ENCODE measurements around the gene SLU7. TPM values are rescaled to one million over a fixed set of nuclear protein-coding genes. Genes with fewer than 3 reads are reported as not detected.

Gene SLU7
- total RNA-seq, 1 donor from 2014 or later = 53.1 TPM

GRCh38 chr5:160421625-160422258 is 2.9 kb upstream of the SLU7 start, which contains the start of gene PTTG1:
TSS of gene PTTG1 (plus strand) at chr5:160421855. CDS start at chr5:160422313, 458 bp downstream.
- DNase-seq (ENCODE audit: low spot score) = peak; percentile 93
- H3K4me1 Mint-ChIP-seq (ENCODE audit: unreplicated experiment) = peaks cover 32% of the 10 kb centered on the region
- TF ChIP-seq, protein P1, sequence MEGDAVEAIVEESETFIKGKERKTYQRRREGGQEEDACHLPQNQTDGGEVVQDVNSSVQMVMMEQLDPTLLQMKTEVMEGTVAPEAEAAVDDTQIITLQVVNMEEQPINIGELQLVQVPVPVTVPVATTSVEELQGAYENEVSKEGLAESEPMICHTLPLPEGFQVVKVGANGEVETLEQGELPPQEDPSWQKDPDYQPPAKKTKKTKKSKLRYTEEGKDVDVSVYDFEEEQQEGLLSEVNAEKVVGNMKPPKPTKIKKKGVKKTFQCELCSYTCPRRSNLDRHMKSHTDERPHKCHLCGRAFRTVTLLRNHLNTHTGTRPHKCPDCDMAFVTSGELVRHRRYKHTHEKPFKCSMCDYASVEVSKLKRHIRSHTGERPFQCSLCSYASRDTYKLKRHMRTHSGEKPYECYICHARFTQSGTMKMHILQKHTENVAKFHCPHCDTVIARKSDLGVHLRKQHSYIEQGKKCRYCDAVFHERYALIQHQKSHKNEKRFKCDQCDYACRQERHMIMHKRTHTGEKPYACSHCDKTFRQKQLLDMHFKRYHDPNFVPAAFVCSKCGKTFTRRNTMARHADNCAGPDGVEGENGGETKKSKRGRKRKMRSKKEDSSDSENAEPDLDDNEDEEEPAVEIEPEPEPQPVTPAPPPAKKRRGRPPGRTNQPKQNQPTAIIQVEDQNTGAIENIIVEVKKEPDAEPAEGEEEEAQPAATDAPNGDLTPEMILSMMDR (IDR thresholded peaks at IDR 0.05; ENCODE audit: unreplicated experiment) = no peak
- peaks cover 11% of the 10 kb centered on the region for H3K27me3 Mint-ChIP-seq (ENCODE audit: unreplicated experiment)
- peak within 1 kb of the TSS; percentile 94 for H3K4me3 Mint-ChIP-seq (ENCODE audit: unreplicated experiment)
- H3K9me3 Mint-ChIP-seq (ENCODE audit: unreplicated experiment) = no peaks in the 10 kb centered on the region
- H3K36me3 Mint-ChIP-seq (ENCODE audit: low read depth, unreplicated experiment) = no peaks in the 10 kb centered on the region
- peak within 1 kb of the TSS; percentile 62 for H3K27ac Mint-ChIP-seq (ENCODE audit: unreplicated experiment)

DNA sequence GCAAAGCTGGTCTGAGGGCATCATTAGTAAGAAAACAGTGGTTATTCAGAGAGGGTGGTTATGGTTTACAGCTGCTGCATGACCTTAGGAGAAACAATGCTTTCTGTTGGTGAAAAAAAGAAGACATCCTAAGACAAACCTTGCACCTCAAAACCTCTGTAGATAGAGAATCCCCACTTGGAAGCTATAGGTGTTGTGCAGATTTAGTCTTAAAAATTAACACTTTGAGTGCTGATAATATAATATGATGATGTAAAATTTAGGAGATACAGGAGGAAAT is 1.4 kb upstream of the SLU7 start:
- no peak for DNase-seq (ENCODE audit: low spot score)

DNA sequence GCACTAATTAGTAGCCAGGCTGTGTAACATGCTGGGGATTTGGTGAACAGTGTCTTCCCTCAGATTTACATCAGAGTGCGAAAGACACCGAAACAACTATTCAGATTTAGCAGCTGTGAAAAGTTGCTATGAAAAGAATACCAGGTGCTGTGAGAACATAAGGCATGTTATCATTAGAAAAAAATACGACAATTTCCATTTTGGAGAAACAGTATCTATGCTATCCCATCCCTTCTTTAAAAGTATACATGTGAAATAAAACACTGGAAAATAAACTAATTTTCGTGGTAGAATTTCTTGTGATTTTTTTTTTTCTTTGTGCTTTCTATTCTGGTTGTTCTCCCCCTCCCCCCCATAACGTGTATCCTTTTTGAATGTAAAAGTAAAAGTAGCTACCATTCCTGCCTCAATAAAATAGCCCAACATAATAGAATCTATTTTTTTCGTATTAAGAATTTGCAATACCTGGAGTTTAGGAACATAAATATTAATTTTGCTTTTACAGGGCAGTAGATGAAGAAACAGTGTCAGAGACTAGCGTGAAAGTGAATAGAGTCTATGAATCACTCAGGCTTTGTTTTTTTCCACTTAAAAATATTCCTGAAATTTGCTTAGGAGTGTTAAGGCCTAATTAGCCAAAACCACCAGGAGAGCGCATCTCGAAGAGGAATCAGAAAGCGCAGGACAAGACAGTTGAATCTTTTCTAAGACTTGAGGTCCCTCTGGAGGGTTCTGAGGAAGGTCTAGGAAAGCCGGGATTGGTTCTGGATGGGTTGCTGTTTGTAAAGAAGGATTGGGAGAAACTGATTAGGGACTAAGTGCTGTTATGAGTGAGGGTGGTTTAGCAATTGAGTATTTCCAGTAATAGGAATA is 813 bp upstream of the SLU7 start:
- TF ChIP-seq, protein P1 (IDR thresholded peaks at IDR 0.05; ENCODE audit: unreplicated experiment) = no peak

More for the DNA sequence above, 1.4 kb upstream of the SLU7 start:
- Mint-ChIP-seq H3K4me1 (ENCODE audit: unreplicated experiment) (peaks cover 32% of the 10 kb centered on the region), H3K4me3 (ENCODE audit: unreplicated experiment) (peak overlapping the region; percentile 7), H3K9me3 (ENCODE audit: unreplicated experiment) (no peaks in the 10 kb centered on the region), H3K27me3 (ENCODE audit: unreplicated experiment) (peaks cover 11% of the 10 kb centered on the region), H3K36me3 (ENCODE audit: low read depth, unreplicated experiment) (no peaks in the 10 kb centered on the region), H3K27ac (ENCODE audit: unreplicated experiment) (peak overlapping the region; percentile 100)
- TF ChIP-seq, protein P1 (IDR thresholded peaks at IDR 0.05; ENCODE audit: unreplicated experiment) = no peak

GRCh38 chr5:160399402-160400353 is 19.2 kb downstream of the SLU7 start, which contains the start of gene FAM200C:
TSS of gene FAM200C (minus strand) at chr5:160400054. CDS start at chr5:160395490, 4,564 bp downstream.
- peak within 1 kb of the TSS; percentile 93 for H3K27ac Mint-ChIP-seq (ENCODE audit: unreplicated experiment)
- peak; percentile 89 for DNase-seq (ENCODE audit: low spot score)
- peaks cover 12% of the 10 kb centered on the region for H3K36me3 Mint-ChIP-seq (ENCODE audit: low read depth, unreplicated experiment)
- H3K27me3 Mint-ChIP-seq (ENCODE audit: unreplicated experiment) = peaks cover 2% of the 10 kb centered on the region
- H3K4me3 Mint-ChIP-seq (ENCODE audit: unreplicated experiment) = peak within 1 kb of the TSS; percentile 95
- no peaks in the 10 kb centered on the region for H3K9me3 Mint-ChIP-seq (ENCODE audit: unreplicated experiment)
- TF ChIP-seq, protein P1 (IDR thresholded peaks at IDR 0.05; ENCODE audit: unreplicated experiment) = no peak
- peaks cover 10% of the 10 kb centered on the region for H3K4me1 Mint-ChIP-seq (ENCODE audit: unreplicated experiment)

More for the DNA sequence above, 813 bp upstream of the SLU7 start:
- DNase-seq (ENCODE audit: low spot score) = no peak
- H3K4me1 Mint-ChIP-seq (ENCODE audit: unreplicated experiment) = peaks cover 32% of the 10 kb centered on the region
- H3K27ac Mint-ChIP-seq (ENCODE audit: unreplicated experiment) = peak overlapping the region; percentile 100
- no peaks in the 10 kb centered on the region for H3K9me3 Mint-ChIP-seq (ENCODE audit: unreplicated experiment)
- H3K4me3 Mint-ChIP-seq (ENCODE audit: unreplicated experiment) = peak overlapping the region; percentile 98
- H3K36me3 Mint-ChIP-seq (ENCODE audit: low read depth, unreplicated experiment) = no peaks in the 10 kb centered on the region
- peaks cover 11% of the 10 kb centered on the region for H3K27me3 Mint-ChIP-seq (ENCODE audit: unreplicated experiment)

Data from endothelial cell (in vitro differentiated cells).